NOMO-1 treated with DMSO at 0.1 percent for 48 hours (cell line): Measurements from ENCODE around the gene VANGL2.
A peak's percentile ranks its signal among the peaks of the same experiment; 100 is the strongest.
"Not testable (repeated sequence)": the region's sequence is repeated elsewhere in the genome, so short reads cannot be mapped to it uniquely, and the experiment has no call there.

Experiments
- DNase-seq: peaks from one replicate; lab custom pipeline; 2025; ENCODE audit not compliant: unreplicated experiment; lab: John Stamatoyannopoulos, UW

Gene VANGL2

DNA sequence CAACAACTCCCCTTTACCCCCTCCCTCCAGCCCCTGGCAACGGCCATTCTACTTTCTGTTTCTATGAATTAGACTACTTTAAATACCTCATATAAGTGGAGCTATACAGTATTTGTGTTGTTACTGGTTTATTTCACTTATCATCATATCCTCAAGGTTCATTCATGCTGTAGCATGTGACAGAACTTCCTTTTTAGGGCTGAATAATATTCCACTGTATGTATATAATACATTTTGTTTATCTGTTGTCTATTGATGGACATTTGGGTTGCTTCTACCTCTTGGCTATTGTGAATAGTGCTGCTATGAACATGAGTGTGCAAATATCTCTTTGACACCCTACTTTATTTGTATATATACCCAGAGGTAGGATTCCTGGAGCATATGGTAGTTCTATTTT is 31.3 kb upstream of the VANGL2 start:
- no peak for DNase-seq

DNA sequence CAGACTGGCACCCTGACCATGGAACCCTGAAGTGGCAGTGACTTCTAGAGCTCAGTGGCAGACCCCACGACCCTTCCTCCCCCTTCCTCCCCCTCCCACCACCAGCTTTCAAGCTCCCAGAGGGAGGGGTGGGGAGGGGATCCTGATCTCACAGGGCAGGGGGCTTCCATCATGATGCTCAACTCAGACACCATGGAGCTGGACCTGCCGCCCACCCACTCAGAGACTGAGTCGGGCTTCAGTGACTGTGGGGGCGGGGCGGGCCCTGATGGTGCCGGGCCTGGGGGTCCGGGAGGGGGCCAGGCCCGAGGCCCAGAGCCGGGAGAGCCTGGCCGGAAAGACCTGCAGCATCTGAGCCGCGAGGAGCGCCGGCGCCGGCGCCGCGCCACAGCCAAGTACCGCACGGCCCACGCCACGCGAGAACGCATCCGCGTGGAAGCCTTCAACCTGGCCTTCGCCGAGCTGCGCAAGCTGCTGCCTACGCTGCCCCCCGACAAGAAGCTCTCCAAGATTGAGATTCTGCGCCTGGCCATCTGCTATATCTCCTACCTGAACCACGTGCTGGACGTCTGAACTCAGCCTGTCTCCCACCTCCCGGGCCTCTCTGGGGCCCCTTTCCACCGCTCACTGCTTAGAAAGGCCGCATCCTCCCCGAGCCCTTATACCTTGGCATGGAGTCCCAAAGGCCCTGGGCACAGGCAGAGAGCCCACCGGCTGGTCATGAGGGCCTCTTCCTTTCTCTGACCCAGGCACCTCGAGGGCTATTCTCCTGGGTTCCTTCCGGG is 29.6 kb upstream of the VANGL2 start:
- no peak for DNase-seq

DNA sequence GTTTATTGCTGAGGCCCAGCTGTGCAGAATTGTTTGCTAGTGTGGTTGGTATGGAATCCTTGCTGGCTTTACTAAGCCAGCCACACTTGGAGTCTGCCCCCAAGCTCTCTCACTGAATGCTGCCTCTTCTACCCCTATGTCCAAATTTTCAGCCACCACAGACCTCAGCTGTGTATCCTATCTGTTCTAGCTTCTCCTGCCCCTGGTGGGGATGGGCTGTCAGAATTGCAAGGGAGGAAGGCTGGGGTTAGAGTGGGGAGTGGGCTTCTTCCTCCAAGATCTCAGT is 29.1 kb upstream of the VANGL2 start:
- no peak for DNase-seq

DNA sequence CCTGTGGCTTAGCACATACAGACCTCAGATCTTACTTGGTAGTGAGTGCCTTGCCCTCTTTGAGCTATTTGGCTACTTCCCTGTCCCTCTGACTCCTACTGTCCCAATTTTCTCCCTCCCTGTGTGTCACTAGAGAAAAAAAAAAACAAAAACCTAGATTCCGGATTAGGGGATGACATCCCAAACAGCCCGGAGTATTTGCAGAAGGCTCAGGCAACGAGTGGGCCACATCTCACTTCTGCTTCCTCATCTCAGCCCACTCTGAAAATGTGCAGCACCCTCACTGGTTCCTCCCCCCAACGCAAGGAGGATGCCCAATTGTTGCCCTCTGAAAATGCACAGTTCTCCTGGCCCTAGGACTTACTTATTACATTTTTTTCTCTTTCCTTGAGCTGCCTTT is 28.6 kb upstream of the VANGL2 start:
- no peak for DNase-seq

GRCh38 chr1:160373696-160374095 is 26.7 kb upstream of the VANGL2 start:
- DNase-seq, result peak; percentile 37

DNA sequence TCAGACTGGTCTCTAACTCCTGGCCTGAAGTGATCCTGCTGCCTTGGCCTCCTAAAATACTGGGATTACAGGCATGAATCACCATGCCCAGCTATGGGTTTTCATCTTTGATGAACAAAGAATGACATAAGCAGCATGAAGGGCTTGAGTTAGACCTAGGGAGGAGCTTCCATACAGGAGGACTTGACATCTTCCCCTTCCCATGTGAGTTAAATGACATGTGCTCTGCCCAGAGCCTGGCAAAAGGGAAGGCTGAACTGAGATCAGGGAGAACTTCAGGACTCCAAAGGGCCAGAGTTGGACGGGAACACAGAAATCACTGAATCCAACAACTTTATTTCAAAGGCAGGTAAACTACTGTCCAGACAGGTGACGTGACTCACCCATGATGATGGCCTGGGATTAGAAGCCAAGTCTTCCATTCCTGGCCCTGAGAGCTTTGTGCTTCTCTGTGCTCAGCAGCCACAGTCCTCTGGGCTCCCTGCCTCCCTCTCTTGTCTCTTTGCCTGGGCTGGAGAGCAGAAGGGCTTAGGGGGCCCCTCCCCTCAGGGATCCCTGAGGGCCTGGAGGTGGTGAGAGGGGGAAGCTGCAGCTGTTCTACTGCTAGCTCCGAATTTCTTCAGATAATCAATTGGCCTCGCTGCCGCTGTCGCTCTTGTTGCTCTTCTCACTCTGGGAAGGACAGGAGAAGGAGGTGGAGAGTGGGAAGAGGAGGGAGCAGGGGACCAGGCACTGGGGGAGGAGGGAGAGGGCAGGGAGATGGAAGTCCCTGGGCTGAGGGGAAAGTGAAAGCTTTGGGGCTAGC is 25.9 kb upstream of the VANGL2 start:
- no peak for DNase-seq

GRCh38 chr1:160375788-160376524 is 24.4 kb upstream of the VANGL2 start:
- no peak for DNase-seq

GRCh38 chr1:160376525-160377131 is 23.7 kb upstream of the VANGL2 start:
- peak; percentile 75 for DNase-seq

DNA sequence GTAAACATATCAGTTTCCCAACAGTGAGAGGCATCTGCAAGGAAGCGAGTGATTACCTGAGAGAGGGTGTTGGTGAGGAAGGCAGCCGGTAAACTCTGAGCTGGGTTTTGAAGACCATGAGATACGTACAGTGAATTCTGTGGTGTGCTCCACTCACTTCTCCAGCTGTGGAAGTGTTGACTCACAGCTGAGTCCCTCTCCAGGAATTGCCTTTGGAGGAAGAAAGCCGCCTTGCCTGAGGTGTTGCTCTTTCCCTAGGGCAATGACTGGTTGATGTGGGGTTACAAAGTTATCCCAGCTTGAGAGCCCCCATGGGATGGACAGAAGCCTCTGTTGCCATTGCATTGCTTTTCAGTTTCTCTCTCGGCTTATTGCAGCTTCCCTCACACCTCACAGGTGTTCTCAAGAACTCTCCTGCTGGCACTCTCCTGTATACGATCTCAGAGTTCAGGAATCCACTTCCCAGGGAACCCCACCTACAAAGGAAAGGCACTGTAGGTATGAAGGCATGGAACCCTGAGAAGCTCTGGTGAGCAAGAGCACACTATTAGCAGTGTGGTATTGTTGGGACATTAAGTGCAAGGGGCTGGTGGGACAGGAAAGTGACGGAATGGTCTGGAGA is 22.7 kb upstream of the VANGL2 start:
- no peak for DNase-seq

- not testable (repeated sequence) for DNase-seq
Measured at GRCh38 chr1:160384812-160385211, 15.6 kb upstream of the VANGL2 start.

DNA sequence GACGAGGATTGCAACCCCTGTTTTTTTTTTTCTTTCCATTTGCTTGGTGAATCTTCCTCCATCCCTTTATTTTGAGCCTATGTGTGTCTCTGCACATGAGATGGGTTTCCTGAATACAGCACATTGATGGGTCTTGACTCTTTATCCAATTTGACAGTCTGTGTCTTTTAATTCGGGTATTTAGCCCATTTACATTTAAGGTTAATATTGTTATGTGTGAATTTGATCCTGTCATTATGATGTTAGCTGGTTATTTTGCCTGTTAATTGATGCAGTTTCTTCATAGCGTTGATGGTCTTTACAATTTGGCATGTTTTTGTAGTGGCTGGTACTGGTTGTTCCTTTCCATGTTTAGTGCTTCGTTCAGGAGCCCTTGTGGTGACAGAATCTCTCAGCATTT is 12.0 kb upstream of the VANGL2 start:
- DNase-seq, result not testable (repeated sequence)

GRCh38 chr1:160394673-160395072 is 5.7 kb upstream of the VANGL2 start:
- no peak for DNase-seq

GRCh38 chr1:160397651-160398050 is 2.7 kb upstream of the VANGL2 start:
- DNase-seq, result no peak

DNA sequence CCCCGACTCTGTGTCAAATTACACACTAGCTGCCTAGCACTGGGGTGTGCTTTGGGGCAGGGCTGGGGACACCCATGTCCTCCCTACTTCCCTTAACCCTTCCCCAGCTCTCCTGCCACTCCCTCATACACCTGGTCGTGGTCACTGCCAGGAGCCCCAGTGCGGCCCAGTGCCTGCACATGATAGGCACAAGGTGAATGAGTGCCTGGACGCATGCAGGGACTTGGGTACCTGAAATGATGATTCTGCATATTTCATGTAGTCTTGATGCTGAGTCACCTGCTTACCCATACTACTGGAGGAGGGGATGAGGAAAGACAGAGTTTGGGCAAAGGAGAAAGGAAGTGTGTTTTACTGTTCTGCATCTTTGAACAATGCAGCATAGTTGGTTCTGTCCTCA is 1.5 kb upstream of the VANGL2 start:
- DNase-seq, result no peak

DNA sequence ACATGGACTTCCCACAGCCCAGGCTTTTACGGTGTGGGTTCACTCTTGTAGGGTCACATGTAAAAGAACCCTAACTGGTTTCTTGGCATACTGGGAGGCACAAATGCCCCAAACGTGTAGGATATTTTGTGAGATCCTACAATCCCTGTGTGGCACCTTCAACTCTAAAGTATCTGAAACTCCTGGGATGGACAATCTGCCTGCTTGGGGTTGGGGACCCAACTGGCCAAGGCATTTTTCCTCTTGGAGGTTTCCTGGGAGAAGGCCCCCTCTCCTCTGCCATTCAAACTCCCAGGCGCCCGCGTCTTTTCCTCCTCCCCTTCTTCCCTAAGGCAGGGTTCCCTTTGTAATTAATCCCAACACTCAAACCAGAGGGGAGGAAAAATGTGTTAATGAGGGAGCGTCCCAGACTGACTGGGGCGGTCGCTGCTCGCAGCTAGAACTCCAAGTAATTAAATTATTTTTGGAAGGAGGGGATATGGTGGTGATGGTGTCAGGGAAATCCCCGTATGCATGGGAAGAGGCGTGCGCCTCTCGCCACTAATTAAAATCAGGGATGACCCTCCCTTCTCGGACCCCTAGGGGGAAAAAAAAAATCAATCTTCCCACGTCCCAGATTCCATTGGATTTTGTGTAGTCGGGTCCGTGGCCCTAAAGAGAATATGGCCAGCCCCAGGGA is 681 bp upstream of the VANGL2 start:
- no peak for DNase-seq

DNA sequence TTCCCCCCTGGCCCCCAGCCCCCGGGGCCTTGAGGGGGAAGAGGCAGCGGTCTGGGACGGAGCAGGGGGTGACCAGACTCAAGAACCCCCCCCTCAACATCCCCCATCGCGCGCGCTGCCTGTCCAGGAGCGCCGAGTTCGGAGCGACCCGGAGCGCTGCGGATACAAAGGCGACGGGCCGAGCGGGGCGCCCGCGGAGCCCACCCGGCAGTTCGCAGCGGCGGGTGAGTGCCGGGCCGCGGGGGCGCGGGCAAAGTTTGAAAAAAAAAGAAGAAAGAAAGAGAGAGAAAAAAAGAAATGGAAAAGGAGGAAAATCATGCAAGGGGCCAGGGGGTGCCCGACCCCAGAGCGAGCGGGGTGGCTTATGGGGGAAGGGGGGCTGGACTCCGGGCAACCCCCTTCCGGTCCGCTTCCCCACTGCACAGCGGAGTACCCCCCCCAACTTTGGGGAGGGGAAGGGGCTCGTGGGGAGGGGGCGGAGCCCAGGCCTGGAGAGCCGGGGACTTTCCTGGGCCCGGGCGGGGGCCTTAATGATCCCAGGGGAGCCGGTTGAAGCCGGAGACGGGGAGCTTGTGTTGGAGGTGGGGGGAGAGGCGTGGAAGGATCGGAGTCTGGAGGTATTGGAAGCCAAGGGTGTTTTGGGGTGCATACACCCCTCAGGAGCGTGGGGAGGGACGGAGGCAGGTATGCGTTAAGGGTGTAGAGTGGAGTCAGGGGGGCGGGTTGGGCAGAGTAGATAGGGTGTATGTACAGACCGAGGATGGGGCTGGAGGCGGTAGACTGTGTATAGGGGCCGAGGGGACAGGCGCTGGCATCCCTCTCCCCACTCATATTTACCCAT is 502 bp downstream of the VANGL2 start:
- DNase-seq, result no peak

DNA sequence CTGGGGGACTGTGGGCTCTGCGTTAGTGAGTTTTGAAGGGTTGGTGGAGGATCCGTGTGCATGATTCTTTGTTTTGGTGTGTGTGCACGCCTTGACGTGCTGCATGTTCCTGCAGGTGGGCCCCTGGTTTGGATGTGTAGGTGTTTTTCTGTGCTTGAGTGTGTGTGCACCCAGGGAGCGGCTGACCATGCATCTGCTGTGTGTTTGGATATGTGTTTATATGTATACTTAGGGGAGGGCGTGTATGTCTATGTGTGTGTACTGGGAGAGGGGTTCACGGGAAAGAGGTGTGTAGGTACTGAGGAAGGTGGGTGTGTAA is 1.1 kb downstream of the VANGL2 start:
- DNase-seq, result no peak

GRCh38 chr1:160402001-160402795 is 1.8 kb downstream of the VANGL2 start:
- DNase-seq, result no peak

DNA sequence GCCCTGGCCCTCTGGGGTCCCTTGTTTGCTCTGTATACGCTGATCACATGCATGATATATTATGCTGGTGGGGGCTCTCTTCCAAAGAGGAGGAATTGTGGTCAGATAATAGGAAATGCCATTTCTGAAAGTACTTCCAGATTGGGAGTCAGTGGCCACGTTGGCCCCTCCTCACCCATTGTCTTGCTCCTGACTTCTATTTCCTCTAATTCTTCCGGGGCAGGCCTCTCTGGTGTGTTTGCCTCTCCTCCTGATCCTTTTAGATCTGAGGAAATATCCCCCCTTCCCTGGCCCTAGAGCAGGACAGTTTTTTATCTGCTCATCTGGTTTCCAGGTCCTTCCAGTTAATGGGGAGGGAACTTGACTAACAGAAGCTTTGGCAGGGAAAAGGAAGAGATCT is 2.9 kb downstream of the VANGL2 start:
- no peak for DNase-seq
